KMS-11 (cell line): ENCODE results near the gene ALOX15B.

Source experiments
- H2AFZ ChIP-seq: fragments of 200-600 bp; sonication (generic); 2 replicates; pipeline ENCODE4 v1.6.1; 2016; ENCODE audit warnings: antibody characterized with exemption, mixed run types, low read depth
- H3K27ac ChIP-seq: fragments of 200-600 bp; sonication (generic); 2 replicates; pipeline ENCODE4 v1.6.1; 2016; ENCODE audit warnings: mild to moderate bottlenecking, mixed run types
- H3K27me3 ChIP-seq: fragments of 200-600 bp; sonication (generic); 2 replicates; pipeline ENCODE4 v1.6.1; 2017; ENCODE audit warnings: mild to moderate bottlenecking, low read depth, mixed run types, moderate library complexity; ENCODE audit not compliant: insufficient read depth
- H3K36me3 ChIP-seq: fragments of 200-600 bp; sonication (generic); 2 replicates; pipeline ENCODE4 v1.6.1; 2017; ENCODE audit warnings: mild to moderate bottlenecking, mixed run types; ENCODE audit not compliant: insufficient read depth
- H3K4me1 ChIP-seq: fragments of 200-600 bp; sonication (generic); 2 replicates; pipeline ENCODE4 v1.6.1; 2016; ENCODE audit warnings: mild to moderate bottlenecking, low read depth, mixed run types; ENCODE audit not compliant: poor library complexity, severe bottlenecking
- H3K4me2 ChIP-seq: fragments of 200-600 bp; sonication (generic); 2 replicates; pipeline ENCODE4 v1.7.0; 2016; ENCODE audit warnings: mild to moderate bottlenecking, mixed run types
- H3K4me3 ChIP-seq: fragments of 200-600 bp; sonication (generic); IDR thresholded peaks from 2 replicates; pipeline ENCODE4 v1.6.1; 2017; ENCODE audit warnings: low read depth, low read length, mixed read lengths; ENCODE audit not compliant: insufficient read depth
- H3K79me2 ChIP-seq: fragments of 200-600 bp; sonication (generic); 2 replicates; pipeline ENCODE4 v1.6.1; 2016; ENCODE audit warnings: low read depth, mixed run types; ENCODE audit not compliant: insufficient read depth
- H3K9ac ChIP-seq: fragments of 200-600 bp; sonication (generic); 2 replicates; pipeline ENCODE4 v1.6.1; 2016; ENCODE audit warnings: mild to moderate bottlenecking, mixed run types
- H4K20me1 ChIP-seq: fragments of 200-600 bp; sonication (generic); 2 replicates; pipeline ENCODE4 v1.6.1; 2016; ENCODE audit warnings: mild to moderate bottlenecking, mixed run types; ENCODE audit not compliant: insufficient read depth
- TF ChIP-seq, protein P1 (sequence below): fragments of 200-600 bp; sonication (generic); conservative IDR thresholded peaks from 2 replicates; pipeline ENCODE4 v1.6.1; 2017; ENCODE audit warnings: low read depth, mild to moderate bottlenecking, antibody characterized with exemption, low read length, moderate library complexity, mixed read lengths

ALOX15B gene

DNA sequence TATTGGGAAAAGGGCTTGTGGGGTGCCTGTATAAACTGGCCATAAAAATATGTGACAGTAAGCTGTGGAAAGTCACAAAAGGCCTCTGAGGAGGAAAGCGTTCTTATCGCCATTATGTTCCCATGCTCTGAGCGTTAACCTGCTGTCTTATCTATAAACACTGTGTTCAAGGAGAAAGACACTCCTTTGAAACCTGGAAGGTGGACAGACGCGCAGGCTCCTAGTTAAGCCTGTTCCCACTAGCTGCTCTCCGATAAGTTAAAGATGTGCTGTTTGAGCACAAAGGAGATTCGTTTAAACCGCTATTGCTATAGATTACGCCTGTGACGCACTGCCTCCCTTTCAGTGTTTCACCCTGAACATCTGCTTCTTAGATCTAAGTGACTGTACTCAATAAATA, 43.4 kb downstream of the ALOX15B start:
- Histone ChIP-seq H3K4me2 (no peak overlapping the region), H2AFZ (no peak overlapping the region), H3K36me3 (no peaks in the 10 kb centered on the region), H3K27ac (no peak overlapping the region), H4K20me1 (no peaks in the 10 kb centered on the region), H3K27me3 (no peaks in the 10 kb centered on the region), H3K4me1 (no peaks in the 10 kb centered on the region), H3K79me2 (no peaks in the 10 kb centered on the region), H3K4me3 (no peak overlapping the region), H3K9ac (no peak overlapping the region)
- TF ChIP-seq, protein P1, sequence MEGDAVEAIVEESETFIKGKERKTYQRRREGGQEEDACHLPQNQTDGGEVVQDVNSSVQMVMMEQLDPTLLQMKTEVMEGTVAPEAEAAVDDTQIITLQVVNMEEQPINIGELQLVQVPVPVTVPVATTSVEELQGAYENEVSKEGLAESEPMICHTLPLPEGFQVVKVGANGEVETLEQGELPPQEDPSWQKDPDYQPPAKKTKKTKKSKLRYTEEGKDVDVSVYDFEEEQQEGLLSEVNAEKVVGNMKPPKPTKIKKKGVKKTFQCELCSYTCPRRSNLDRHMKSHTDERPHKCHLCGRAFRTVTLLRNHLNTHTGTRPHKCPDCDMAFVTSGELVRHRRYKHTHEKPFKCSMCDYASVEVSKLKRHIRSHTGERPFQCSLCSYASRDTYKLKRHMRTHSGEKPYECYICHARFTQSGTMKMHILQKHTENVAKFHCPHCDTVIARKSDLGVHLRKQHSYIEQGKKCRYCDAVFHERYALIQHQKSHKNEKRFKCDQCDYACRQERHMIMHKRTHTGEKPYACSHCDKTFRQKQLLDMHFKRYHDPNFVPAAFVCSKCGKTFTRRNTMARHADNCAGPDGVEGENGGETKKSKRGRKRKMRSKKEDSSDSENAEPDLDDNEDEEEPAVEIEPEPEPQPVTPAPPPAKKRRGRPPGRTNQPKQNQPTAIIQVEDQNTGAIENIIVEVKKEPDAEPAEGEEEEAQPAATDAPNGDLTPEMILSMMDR, result no peak

DNA sequence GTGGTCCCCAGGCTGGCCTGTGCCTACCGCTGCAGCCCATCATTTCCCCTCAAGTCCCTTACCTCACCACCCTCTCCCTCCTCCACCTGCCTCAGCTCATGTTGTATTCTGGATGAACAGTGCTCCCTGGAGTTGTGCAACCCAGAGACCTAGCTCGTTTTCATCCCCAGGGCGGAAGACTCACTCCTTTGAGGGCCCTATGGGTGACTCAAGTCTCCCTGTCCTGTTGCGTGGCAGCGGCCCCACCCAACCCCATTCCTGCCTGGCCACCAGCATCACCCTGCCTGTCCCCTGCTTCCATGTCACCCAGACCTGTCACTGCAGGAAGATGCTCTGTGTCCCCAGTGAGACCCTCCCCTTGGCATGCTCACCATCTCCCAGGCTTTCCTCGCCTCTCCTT, 45.4 kb downstream of the ALOX15B start:
- TF ChIP-seq, protein P1, result no peak
- H3K27me3 ChIP-seq, result no peaks in the 10 kb centered on the region; the same call in 1 of the 2 replicates
- no peak overlapping the region for H3K9ac ChIP-seq
- H3K36me3 ChIP-seq, result no peaks in the 10 kb centered on the region
- H3K79me2 ChIP-seq, result no peaks in the 10 kb centered on the region
- H2AFZ ChIP-seq, result no peak overlapping the region
- H3K27ac ChIP-seq, result no peak overlapping the region
- H3K4me2 ChIP-seq, result no peak overlapping the region
- H4K20me1 ChIP-seq, result no peaks in the 10 kb centered on the region
- H3K4me3 ChIP-seq, result no peak overlapping the region
- no peaks in the 10 kb centered on the region for H3K4me1 ChIP-seq

DNA sequence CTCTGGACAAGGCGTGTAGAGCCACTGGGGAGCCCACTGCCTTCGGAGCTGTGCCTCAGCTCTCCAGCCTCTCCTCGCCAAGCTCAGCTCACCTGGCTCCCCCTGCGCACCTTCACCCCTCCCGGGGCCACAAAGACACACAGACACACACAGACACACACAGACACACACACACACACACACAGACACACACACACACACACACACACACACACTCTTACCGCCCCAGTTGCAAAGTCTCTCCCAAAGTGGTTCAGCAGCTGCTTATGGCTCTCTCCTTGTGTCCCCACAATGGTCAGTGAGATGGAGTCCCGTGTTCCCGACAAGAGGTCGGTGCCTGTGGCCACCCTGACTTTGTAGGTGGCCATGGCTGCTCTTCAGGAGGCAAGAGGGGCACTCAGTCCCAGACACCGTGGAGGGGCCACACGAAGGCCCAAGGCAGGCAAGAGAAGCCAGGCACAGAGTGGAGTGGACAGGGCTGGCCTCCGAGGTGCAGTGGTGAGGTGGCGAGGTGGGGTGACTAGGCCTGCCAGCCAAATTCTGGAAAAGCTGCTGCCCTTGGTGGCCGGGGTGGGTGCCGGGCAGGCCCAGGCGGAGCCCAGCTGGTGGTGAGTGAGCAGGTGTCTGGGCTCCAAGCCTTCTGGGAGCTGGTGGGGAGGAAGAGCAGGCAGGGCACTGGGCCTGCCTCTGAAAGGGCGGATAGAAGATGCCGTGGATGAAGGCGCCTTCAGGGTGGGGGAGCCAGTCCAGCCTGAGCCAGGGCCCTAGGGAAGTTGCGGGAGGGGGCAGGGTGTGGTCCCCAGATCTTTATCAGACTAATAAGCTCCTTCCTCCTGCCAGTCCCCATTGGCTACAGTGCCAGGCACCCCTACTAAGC, 48.5 kb downstream of the ALOX15B start, which contains the start of gene ALOX12B:
Gene ALOX12B, minus strand, starts transcription at position 642 of the 877 bp plus-strand sequence. Its CDS starts 274 bp downstream, at position 368.
- Histone ChIP-seq H3K27me3 (no peaks in the 10 kb centered on the region; the same call in 1 of the 2 replicates), H3K4me2 (no peak within 1 kb of the TSS), H4K20me1 (no peaks in the 10 kb centered on the region), H3K9ac (no peak within 1 kb of the TSS), H3K36me3 (no peaks in the 10 kb centered on the region), H3K4me1 (no peaks in the 10 kb centered on the region), H2AFZ (no peak within 1 kb of the TSS), H3K4me3 (no peak within 1 kb of the TSS), H3K79me2 (no peaks in the 10 kb centered on the region), H3K27ac (no peak within 1 kb of the TSS)
- TF ChIP-seq, protein P1, result no peak

DNA sequence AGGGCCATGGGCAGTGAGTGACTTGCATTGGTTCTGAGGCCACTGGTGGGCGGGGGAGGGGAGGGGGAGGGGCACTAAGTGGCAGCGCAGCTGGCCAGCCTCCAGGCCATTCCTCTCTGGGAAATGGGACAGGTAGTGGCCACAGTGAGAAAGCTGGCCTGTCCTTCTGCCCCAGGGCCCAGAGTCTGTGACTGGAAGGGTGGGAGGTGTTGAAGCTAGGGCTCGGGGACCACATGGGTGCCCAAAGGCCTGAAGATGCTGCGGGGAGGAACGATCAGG, 49.0 kb downstream of the ALOX15B start:
- no peaks in the 10 kb centered on the region for H3K36me3 ChIP-seq
- no peaks in the 10 kb centered on the region for H4K20me1 ChIP-seq
- no peaks in the 10 kb centered on the region for H3K79me2 ChIP-seq
- no peaks in the 10 kb centered on the region for H3K4me1 ChIP-seq
- H3K4me2 ChIP-seq, result no peak overlapping the region
- H2AFZ ChIP-seq, result no peak overlapping the region
- no peak overlapping the region for H3K9ac ChIP-seq
- no peaks in the 10 kb centered on the region; the same call in 1 of the 2 replicates for H3K27me3 ChIP-seq
- H3K27ac ChIP-seq, result no peak overlapping the region
- H3K4me3 ChIP-seq, result no peak overlapping the region
- TF ChIP-seq, protein P1, result no peak
